Transverse colon (tissue), 4 donors: ENCODE data around the gene ALPI. TPM values are rescaled to one million over a fixed set of nuclear protein-coding genes. Genes with fewer than 3 reads are reported as not detected.

Experiments
- DNase-seq: peaks from one replicate; pipeline ENCODE4 v3.0.0-alpha.2; 2019
- H3K27ac ChIP-seq, 4 donors: fragments of 200-600 bp; sonication (generic); 2 replicates each; pipeline ENCODE4 v1.5.1; 2016 to 2018; ENCODE audit warnings: inconsistent platforms in 4 of 4
- H3K27me3 ChIP-seq: fragments of 200-600 bp; sonication (generic); 2 replicates; pipeline ENCODE4 v1.5.1; 2017; ENCODE audit warnings: inconsistent platforms
- H3K36me3 ChIP-seq, 4 donors: fragments of 200-600 bp; sonication (generic); 2 replicates each; pipeline ENCODE4 v1.5.1; 2017 to 2019; ENCODE audit warnings: inconsistent platforms in 4 of 4
- H3K4me1 ChIP-seq, 4 donors: fragments of 200-600 bp; sonication (generic); 2 replicates each; pipeline ENCODE4 v1.5.1; 2017 to 2020; ENCODE audit warnings: inconsistent platforms in 4 of 4
- H3K4me3 ChIP-seq, 4 donors: fragments of 200-600 bp; sonication (generic); 1 replicate in 1 of 4; 2 replicates in 3 of 4; pipeline versions ENCODE4 v1.5.1 to v1.6.1; 2017 to 2019; ENCODE audit warnings: inconsistent platforms in 4 of 4
- H3K9me3 ChIP-seq, 2 donors: fragments of 200-600 bp; sonication (generic); 2 replicates each; pipeline ENCODE4 v1.5.1; 2017 to 2019; ENCODE audit warnings: inconsistent platforms in 2 of 2
- EP300 ChIP-seq: sonication (generic); formaldehyde crosslinking; IDR thresholded peaks from one replicate; pipeline ENCODE4 v1.6.1; 2017; ENCODE audit warnings: antibody characterized with exemption, low read depth
- POLR2A ChIP-seq: fragments of 450-650 bp; IDR thresholded peaks from one replicate; pipeline ENCODE4 v1.6.1; 2016; ENCODE audit warnings: antibody characterized with exemption, mild to moderate bottlenecking, moderate library complexity
- POLR2AphosphoS5 ChIP-seq, 3 donors: sonication (generic); formaldehyde crosslinking; IDR thresholded peaks; one replicate each; pipeline ENCODE4 v1.6.1; 2016; ENCODE audit warnings: antibody characterized with exemption in 3 of 3
- WGBS, 2 donors: methylation state at CpG; one replicate each; pipeline ENCODE4 v1.1.5; 2018; ENCODE audit warnings: low coverage in 1 of 2; 5-methylcytosine and 5-hydroxymethylcytosine counted together
- in situ Hi-C, 4 donors: fragments of 200-750 bp; cut with MboI; loops; one replicate each; pipeline versions ENCODE4 v1.15.0 to v1.15.1; 2017; ENCODE audit warnings: low sequenced_read_pairs in 3 of 4, low pct_ligation_motif_present in 1 of 4, low pct_unique_long_range_greater_than_20kb in 1 of 4
- intact Hi-C: fragments of 100-400 bp; cut with DNase I; formaldehyde crosslinking; loops from one replicate; pipeline ENCODE4 v1.15.1; 2023; ENCODE audit warnings: low total_unique reads
- total RNA-seq, 4 donors: library from RNA; depleted of rRNA; stranded (reverse); fragments of >200 nt; gene quantifications; one replicate each; pipeline ENCODE4 v1.1.0, GENCODE V29; 2016
- TF ChIP-seq, protein P1 (sequence below), 5 experiments: fragments of 200-600 bp in 3 of 5; fragments of 450-650 bp in 2 of 5; sonication (generic) in 3 of 5; IDR thresholded peaks; 1 replicate in 2 of 5; 2 replicates in 3 of 5; pipeline ENCODE4 v1.5.1; 2016 to 2017; ENCODE audit warnings: antibody characterized with exemption in 5 of 5, inconsistent platforms in 3 of 5, mild to moderate bottlenecking in 2 of 5, moderate library complexity in 1 of 5

Gene ALPI
- total RNA-seq, 4 donors from 2014 or later: 4.2 to 50.9 (median 25.9) TPM

DNA sequence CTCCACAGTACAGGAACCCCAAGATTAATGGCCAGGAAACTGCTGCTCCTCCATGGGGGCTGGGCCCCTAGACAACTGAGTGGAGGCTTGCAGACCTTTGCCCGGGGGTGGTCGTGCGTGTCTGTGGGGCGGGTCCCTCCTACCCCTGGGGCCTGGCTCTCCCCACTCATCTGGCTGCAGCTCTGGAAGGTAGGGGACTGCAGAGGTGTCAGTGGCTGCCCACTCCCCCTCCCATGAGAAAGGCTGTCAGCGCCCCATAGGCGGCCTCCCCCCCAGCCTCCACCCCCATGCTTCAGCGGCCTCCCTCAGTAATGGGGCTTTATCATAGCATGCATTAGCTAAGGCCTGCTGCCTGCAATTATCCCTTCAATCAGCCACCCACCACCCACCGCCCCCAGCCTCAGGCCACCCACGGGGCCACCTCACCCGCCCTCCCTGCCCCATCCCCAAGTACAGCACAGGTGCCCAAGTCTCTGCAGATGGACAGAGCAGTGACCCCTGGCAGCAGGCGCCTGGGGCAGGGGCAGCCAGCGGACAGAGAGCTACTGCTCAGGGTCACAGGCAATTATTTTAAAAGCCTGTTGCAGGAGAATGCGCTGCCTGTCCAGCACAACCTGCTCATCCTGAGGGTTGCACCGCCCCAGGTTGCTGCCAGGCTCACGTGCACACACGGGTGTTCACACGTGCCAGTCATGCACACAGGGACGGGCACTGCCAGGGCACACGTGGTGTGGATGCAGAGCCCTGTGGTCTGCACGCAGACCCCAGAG lies 40.7 kb downstream of the ALPI start:
- H3K27me3 ChIP-seq: peaks cover 5% of the 10 kb centered on the region
- H3K36me3 ChIP-seq: no peaks in the 10 kb centered on the region
- H3K4me1 ChIP-seq: no peaks in the 10 kb centered on the region
- WGBS, 2 donors: 76% methylated on average over 18 of the region's 20 CpGs; no CpG with 5 or more reads in 1 of the 2 donors
- no peak overlapping the region for H3K27ac ChIP-seq
- H3K4me3 ChIP-seq: no peak overlapping the region
- H3K9me3 ChIP-seq: no peaks in the 10 kb centered on the region
- in situ Hi-C loops (no loop called here), intact Hi-C loops (no loop called here)
- TF ChIP-seq, protein P1, sequence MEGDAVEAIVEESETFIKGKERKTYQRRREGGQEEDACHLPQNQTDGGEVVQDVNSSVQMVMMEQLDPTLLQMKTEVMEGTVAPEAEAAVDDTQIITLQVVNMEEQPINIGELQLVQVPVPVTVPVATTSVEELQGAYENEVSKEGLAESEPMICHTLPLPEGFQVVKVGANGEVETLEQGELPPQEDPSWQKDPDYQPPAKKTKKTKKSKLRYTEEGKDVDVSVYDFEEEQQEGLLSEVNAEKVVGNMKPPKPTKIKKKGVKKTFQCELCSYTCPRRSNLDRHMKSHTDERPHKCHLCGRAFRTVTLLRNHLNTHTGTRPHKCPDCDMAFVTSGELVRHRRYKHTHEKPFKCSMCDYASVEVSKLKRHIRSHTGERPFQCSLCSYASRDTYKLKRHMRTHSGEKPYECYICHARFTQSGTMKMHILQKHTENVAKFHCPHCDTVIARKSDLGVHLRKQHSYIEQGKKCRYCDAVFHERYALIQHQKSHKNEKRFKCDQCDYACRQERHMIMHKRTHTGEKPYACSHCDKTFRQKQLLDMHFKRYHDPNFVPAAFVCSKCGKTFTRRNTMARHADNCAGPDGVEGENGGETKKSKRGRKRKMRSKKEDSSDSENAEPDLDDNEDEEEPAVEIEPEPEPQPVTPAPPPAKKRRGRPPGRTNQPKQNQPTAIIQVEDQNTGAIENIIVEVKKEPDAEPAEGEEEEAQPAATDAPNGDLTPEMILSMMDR (IDR thresholded peaks at IDR 0.05): no peak
- TF ChIP-seq POLR2AphosphoS5 (IDR thresholded peaks at IDR 0.05) (no peak), POLR2A (no peak), EP300 (no peak)
- DNase-seq: no peak

DNA sequence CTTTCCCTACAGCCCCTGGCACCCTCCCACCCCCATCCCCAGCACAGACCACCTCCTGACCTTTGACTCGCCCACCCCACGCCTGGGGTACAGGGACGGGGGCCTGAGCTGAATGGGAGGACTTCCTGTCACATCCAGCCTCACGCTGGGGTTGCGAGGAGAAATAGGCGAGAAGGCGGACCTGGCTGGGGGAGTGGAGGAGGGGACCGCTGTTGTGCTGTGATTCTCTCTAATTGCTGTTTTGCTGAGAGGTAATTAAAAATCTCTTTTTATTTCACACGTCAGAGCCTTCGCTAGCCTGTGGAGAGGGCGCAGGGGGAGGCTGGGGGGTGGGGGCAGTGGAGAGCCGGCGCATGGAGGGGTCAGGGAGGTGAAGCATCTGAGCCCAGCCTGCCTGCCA lies 41.4 kb downstream of the ALPI start:
- WGBS, 2 donors: 79% methylated on average over 13 of the region's 13 CpGs; no CpG with 5 or more reads in 1 of the 2 donors
- DNase-seq: no peak

DNA sequence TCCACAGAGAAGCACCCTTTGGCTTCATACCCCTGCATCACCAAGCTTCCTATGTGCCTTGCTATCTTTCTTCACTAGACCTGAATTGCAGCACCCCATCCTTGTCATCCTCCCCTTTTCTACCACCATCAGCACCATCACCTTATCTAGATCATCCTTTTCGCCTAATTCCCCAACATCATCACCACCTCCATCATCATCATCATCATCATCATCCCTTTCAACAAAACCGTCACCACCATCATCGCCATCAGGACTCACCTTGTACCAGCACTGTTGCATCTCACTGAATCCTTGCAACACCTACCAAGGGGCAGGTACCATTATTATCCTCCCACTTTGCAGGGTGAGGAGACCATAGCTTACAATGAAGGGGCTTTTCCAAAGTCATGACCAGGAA lies 42.5 kb downstream of the ALPI start:
- Histone ChIP-seq H3K36me3 (no peaks in the 10 kb centered on the region), H3K27ac (no peak overlapping the region), H3K4me3 (no peak overlapping the region), H3K9me3 (no peaks in the 10 kb centered on the region), H3K4me1 (peaks cover 0 to 13% (median 8%) of the 10 kb centered on the region in 4 donors), H3K27me3 (peaks cover 23% of the 10 kb centered on the region)
- in situ Hi-C loops: no loop called here
- WGBS, 2 donors: 92% methylated on average over 3 of the region's 3 CpGs
- no peak for DNase-seq
- intact Hi-C loops: no loop called here
- TF ChIP-seq EP300 (no peak), POLR2A (no peak), POLR2AphosphoS5 (IDR thresholded peaks at IDR 0.05) (no peak)
- TF ChIP-seq, protein P1 (IDR thresholded peaks at IDR 0.05): no peak

More for the DNA sequence above, 41.4 kb downstream of the ALPI start:
- H3K36me3 ChIP-seq: no peaks in the 10 kb centered on the region
- H3K4me3 ChIP-seq: no peak overlapping the region
- peaks cover 0 to 2% (median under 1%) of the 10 kb centered on the region in 4 donors for H3K4me1 ChIP-seq
- H3K27me3 ChIP-seq: peaks cover 12% of the 10 kb centered on the region
- H3K9me3 ChIP-seq: no peaks in the 10 kb centered on the region
- in situ Hi-C loops (no loop called here), intact Hi-C loops (no loop called here)
- no peak for TF ChIP-seq POLR2A
- TF ChIP-seq, protein P1 (IDR thresholded peaks at IDR 0.05): no peak
- TF ChIP-seq POLR2AphosphoS5 (IDR thresholded peaks at IDR 0.05): no peak
- no peak for TF ChIP-seq EP300
- H3K27ac ChIP-seq: no peak overlapping the region

DNA sequence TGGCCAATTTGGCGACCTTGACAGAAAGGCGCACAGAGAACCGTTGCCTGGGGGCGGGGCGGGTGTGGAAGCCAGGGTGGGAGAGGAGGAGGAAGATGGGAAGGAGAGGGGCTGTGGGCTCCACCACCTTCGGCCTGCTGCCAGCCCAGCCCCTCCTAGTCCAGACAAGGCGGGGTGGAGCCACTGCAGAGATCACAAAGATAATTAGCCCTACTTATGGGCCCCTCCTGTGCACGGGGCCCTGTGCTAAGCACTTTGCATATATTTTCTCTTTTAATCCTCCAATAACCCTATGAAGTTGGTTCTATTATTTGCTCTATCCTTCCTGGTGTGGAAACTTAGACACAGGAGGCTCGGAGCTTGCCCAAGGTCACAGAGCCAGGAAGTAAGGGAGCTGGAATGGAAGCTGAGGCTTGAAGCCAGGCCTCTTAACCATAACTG lies 45.4 kb downstream of the ALPI start:
- Histone ChIP-seq H3K4me3 (no peak overlapping the region), H3K9me3 (no peaks in the 10 kb centered on the region), H3K27me3 (peaks cover 50% of the 10 kb centered on the region), H3K4me1 (peaks cover 0 to 15% (median 11%) of the 10 kb centered on the region in 4 donors), H3K36me3 (no peaks in the 10 kb centered on the region), H3K27ac (no peak overlapping the region)
- TF ChIP-seq EP300 (no peak), POLR2A (no peak), POLR2AphosphoS5 (IDR thresholded peaks at IDR 0.05) (no peak)
- TF ChIP-seq, protein P1 (IDR thresholded peaks at IDR 0.05): no peak
- DNase-seq: no peak
- 69% methylated on average over 9 of the region's 9 CpGs; no CpG with 5 or more reads in 1 of the 2 donors for WGBS, 2 donors
- intact Hi-C loops (no loop called here), in situ Hi-C loops (no loop called here)
